CD4-positive, alpha-beta T cell (primary cell): Measurements from ENCODE around the gene ATF2. TPM values are rescaled to one million over a fixed set of nuclear protein-coding genes. Genes with fewer than 3 reads are reported as not detected.

Experiments
- ATAC-seq: fragments of 200-7000 bp; cut with Tn5 transposase; one replicate; pipeline ENCODE4 v1.10.0; 2022; ENCODE audit warnings: mild to moderate bottlenecking; ENCODE audit not compliant: poor library complexity
- CTCF ChIA-PET: fragments of 350-600 bp; sonication (Branson Sonifier 250); formaldehyde crosslinking; loops from one replicate; lab custom pipeline; 2021; ENCODE audit warnings: antibody characterized with exemption, inconsistent platforms; lab: Charles Lee
- POLR2A ChIA-PET: fragments of 350-600 bp; sonication (Branson Sonifier 250); formaldehyde crosslinking; loops from one replicate; lab custom pipeline; 2021; ENCODE audit warnings: antibody characterized with exemption, inconsistent platforms; lab: Charles Lee
- DNase-seq, 14 experiments: peaks; one replicate each; pipeline ENCODE4 v3.0.0-alpha.2; 2013 to 2020; ENCODE audit warnings: mixed read lengths in 2 of 14
- H3K27ac ChIP-seq, 2 donors: one replicate each; pipeline versions ENCODE4 v1.5.1 to v1.7.0; 2013; ENCODE audit warnings: low read length in 2 of 2, low read depth in 1 of 2, mild to moderate bottlenecking in 1 of 2
- H3K27me3 ChIP-seq, 2 experiments: 1 replicate in 1 of 2; 2 replicates in 1 of 2; pipeline versions ENCODE4 v1.6.1 to v1.7.0; 2013; ENCODE audit warnings: low read length in 2 of 2, control low read depth in 1 of 2, mild to moderate bottlenecking in 1 of 2, moderate library complexity in 1 of 2; ENCODE audit not compliant: insufficient read depth in 2 of 2, control insufficient read depth in 1 of 2
- H3K36me3 ChIP-seq: one replicate; pipeline ENCODE4 v1.6.1; 2013; ENCODE audit warnings: low read length, control low read depth; ENCODE audit not compliant: insufficient read depth
- H3K4me1 ChIP-seq: one replicate; pipeline ENCODE4 v1.6.1; 2013; ENCODE audit warnings: low read length, control low read depth; ENCODE audit not compliant: insufficient read depth
- H3K4me3 ChIP-seq: one replicate; pipeline ENCODE4 v1.5.1; 2013; ENCODE audit warnings: mild to moderate bottlenecking, low read length, moderate library complexity
- H3K9me3 ChIP-seq, 2 experiments: 1 replicate in 1 of 2; 2 replicates in 1 of 2; pipeline versions ENCODE4 v1.6.1 to v1.7.0; 2013; ENCODE audit warnings: low read length in 2 of 2, mild to moderate bottlenecking in 2 of 2, control low read depth in 1 of 2, moderate library complexity in 1 of 2; ENCODE audit not compliant: control insufficient read depth in 1 of 2, insufficient read depth in 1 of 2
- H3K27ac Mint-ChIP-seq: one replicate; pipeline ENCODE4 v1.8.0; 2020; ENCODE audit warnings: mixed read lengths
- H3K27me3 Mint-ChIP-seq: one replicate; pipeline ENCODE4 v1.8.0; 2021; ENCODE audit warnings: mixed read lengths
- H3K36me3 Mint-ChIP-seq: one replicate; pipeline ENCODE4 v1.8.0; 2021; ENCODE audit warnings: low read depth, mixed read lengths
- H3K4me1 Mint-ChIP-seq: one replicate; pipeline ENCODE4 v1.8.0; 2021; ENCODE audit warnings: low read depth, mixed read lengths
- H3K4me3 Mint-ChIP-seq: one replicate; pipeline ENCODE4 v1.8.0; 2020; ENCODE audit warnings: mild to moderate bottlenecking, mixed read lengths
- H3K9me3 Mint-ChIP-seq: one replicate; pipeline ENCODE4 v1.8.0; 2020; ENCODE audit warnings: mixed read lengths
- intact Hi-C, 2 experiments: fragments of 100-400 bp; cut with DNase I in 1 of 2; cut with micrococcal nuclease in 1 of 2; formaldehyde crosslinking; loops; one replicate each; pipeline versions ENCODE4 v1.15.1 to v1.9.0; 2023 to 2025; cut with DNase I, micrococcal nuclease
- total RNA-seq, 174 experiments: library from RNA in 2 of 174; stranded (reverse) in 2 of 174; gene quantifications; one replicate each; pipeline ENCODE4 v1.2.3 and lab custom pipeline; 2021 to 2026
- TF ChIP-seq, protein P1 (sequence below): fragments of 200-600 bp; IDR thresholded peaks from one replicate; pipeline ENCODE4 v1.8.0; 2022; ENCODE audit warnings: antibody characterized with exemption, mild to moderate bottlenecking

The ATF2 gene
- total RNA-seq, 2 experiments from 2014 or later, result 44.7 to 44.8 TPM

DNA sequence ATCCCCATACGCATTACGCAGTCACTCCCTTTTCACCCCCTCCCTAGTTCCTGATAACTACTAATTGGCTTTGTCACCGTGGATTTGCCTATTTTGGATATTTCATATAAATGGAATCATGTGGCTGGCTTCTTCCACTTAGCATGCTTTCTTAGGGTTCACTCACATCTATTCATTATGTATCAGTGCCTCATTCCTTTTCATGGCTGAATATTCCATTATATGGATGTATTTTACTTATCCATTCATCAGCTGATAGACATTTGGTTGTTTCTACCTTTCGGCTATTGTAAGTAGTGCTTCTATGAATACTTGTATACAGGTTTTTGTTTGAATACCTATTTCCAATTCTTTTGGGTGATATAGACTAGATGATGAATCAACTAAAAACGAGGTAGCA lies 8.6 kb upstream of the ATF2 start:
- TF ChIP-seq, protein P1, sequence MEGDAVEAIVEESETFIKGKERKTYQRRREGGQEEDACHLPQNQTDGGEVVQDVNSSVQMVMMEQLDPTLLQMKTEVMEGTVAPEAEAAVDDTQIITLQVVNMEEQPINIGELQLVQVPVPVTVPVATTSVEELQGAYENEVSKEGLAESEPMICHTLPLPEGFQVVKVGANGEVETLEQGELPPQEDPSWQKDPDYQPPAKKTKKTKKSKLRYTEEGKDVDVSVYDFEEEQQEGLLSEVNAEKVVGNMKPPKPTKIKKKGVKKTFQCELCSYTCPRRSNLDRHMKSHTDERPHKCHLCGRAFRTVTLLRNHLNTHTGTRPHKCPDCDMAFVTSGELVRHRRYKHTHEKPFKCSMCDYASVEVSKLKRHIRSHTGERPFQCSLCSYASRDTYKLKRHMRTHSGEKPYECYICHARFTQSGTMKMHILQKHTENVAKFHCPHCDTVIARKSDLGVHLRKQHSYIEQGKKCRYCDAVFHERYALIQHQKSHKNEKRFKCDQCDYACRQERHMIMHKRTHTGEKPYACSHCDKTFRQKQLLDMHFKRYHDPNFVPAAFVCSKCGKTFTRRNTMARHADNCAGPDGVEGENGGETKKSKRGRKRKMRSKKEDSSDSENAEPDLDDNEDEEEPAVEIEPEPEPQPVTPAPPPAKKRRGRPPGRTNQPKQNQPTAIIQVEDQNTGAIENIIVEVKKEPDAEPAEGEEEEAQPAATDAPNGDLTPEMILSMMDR, result no peak
- no peak for ATAC-seq
- Mint-ChIP-seq H3K9me3 (peaks cover under 1% of the 10 kb centered on the region), H3K4me3 (no peak overlapping the region), H3K4me1 (peaks cover 39% of the 10 kb centered on the region), H3K27ac (no peak overlapping the region), H3K27me3 (no peaks in the 10 kb centered on the region), H3K36me3 (peaks cover 67% of the 10 kb centered on the region)
- peaks cover 10% of the 10 kb centered on the region for H3K4me1 ChIP-seq
- no peaks in the 10 kb centered on the region for H3K9me3 ChIP-seq
- intact Hi-C loops, result no loop called here
- H3K27me3 ChIP-seq, result no peaks in the 10 kb centered on the region
- no peak overlapping the region for H3K27ac ChIP-seq
- H3K36me3 ChIP-seq, result peaks cover 45% of the 10 kb centered on the region
- ChIA-PET POLR2A (no interaction called here), CTCF (interaction anchor here (1.3 kb wide), 1 partner anchor 11 kb away, joined by 3 read pairs; no protein-coding TSS in a partner anchor)
- no peak for DNase-seq
- no peak overlapping the region for H3K4me3 ChIP-seq

DNA sequence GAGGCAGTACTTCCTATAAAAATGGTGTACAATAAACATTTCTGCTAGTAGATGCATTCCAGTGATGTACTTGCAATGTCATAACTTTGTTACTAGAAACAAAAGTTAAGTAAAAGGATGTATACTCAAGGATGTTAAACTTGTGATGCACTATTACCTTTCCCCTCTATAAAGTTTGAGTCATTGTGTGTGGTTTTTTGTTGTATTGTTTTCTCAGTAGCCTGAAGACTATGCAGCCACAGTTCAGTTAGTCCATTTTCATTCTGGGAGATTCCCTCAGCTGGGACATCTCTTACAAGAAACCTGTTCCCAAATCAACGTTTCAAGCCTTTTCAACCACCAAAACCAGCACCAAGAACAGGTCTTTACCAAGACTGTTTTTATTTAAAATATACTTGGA lies 7.9 kb upstream of the ATF2 start:
- intact Hi-C loops, result no loop called here
- DNase-seq (no peak), ATAC-seq (no peak)
- Mint-ChIP-seq H3K27ac (no peak overlapping the region), H3K27me3 (no peaks in the 10 kb centered on the region), H3K9me3 (no peaks in the 10 kb centered on the region), H3K4me3 (no peak overlapping the region), H3K4me1 (peaks cover 33% of the 10 kb centered on the region), H3K36me3 (peaks cover 61% of the 10 kb centered on the region)
- ChIA-PET CTCF (interaction anchor here (1.3 kb wide), 1 partner anchor 10 kb away, joined by 3 read pairs; no protein-coding TSS in a partner anchor), POLR2A (no interaction called here)
- Histone ChIP-seq H3K4me3 (no peak overlapping the region), H3K27me3 (no peaks in the 10 kb centered on the region), H3K27ac (no peak overlapping the region), H3K9me3 (no peaks in the 10 kb centered on the region), H3K4me1 (peaks cover 7% of the 10 kb centered on the region), H3K36me3 (peaks cover 45% of the 10 kb centered on the region)
- TF ChIP-seq, protein P1, result no peak

DNA sequence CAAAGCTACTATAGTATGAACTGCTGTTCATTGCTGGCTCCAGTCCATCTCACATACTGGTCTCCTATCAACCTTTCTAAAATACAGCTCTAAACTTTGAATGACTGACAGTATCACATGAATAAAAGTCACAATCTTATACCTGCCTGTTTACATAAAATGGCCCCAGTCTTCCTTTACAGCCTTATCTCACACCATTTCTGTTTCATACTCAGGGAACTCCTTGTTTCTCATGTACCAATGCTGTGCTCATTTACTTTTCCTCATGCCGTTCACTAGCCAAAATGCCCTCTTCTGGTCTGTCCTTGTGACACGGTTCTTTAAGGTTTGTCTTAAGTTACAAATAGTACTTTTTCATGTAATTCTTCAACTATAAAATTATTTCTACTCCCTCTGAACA lies 7.3 kb upstream of the ATF2 start:
- Histone ChIP-seq H3K9me3 (no peaks in the 10 kb centered on the region), H3K36me3 (peaks cover 45% of the 10 kb centered on the region), H3K27ac (no peak overlapping the region), H3K4me1 (peaks cover 3% of the 10 kb centered on the region), H3K4me3 (no peak overlapping the region), H3K27me3 (no peaks in the 10 kb centered on the region)
- Mint-ChIP-seq H3K27ac (no peak overlapping the region), H3K4me3 (no peak overlapping the region), H3K4me1 (peaks cover 32% of the 10 kb centered on the region), H3K36me3 (peaks cover 55% of the 10 kb centered on the region), H3K9me3 (no peaks in the 10 kb centered on the region), H3K27me3 (no peaks in the 10 kb centered on the region)
- ChIA-PET CTCF (interaction anchor here (1.3 kb wide), 1 partner anchor 9 kb away, joined by 3 read pairs; no protein-coding TSS in a partner anchor), POLR2A (no interaction called here)
- intact Hi-C loops, result no loop called here
- DNase-seq (no peak), ATAC-seq (no peak)
- TF ChIP-seq, protein P1, result no peak
